Effector CD4-positive, alpha-beta T cell (primary cell): ENCODE results near the gene MAD1L1.
"Not testable (repeated sequence)": the region's sequence is repeated elsewhere in the genome, so short reads cannot be mapped to it uniquely, and the experiment has no call there.

Experiments used
- DNase-seq: peaks from one replicate; pipeline ENCODE4 v3.0.0-alpha.2; 2020

MAD1L1 gene

DNA sequence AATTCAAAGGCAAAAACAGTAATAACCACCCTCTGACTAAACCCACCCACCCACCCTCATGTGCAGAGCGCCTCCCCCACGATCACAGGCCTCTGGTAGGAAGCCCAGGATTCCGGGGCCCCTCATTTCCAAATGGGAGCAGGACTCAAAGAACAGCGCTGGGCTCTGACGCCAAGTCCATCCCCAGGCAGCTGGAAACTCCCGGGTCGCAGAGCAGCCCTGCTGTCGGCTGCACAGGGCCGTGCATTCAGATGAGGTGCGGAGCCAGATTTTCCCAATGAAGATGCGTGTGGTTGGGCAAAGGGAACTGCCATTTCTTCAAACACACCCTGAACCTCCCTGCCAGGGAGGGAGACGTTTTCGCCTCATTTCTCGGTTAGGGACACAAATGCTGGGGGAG is 152.3 kb downstream of the MAD1L1 start:
- no peak for DNase-seq

DNA sequence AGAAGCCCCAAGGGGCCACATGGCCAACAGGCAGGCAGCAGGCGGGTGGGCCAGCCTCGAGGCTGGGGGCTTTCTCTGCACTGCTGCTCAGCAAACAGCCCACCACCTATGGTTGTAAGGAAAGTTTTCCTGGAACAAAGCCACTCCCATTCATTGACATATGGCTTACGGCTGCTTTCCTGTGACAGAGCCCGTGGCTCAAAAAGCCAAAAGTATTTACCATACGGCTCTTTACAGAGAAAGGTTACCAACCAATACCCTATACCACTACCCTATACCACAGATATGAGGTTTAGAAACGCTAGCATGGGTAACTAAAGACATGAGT is 152.7 kb downstream of the MAD1L1 start:
- no peak for DNase-seq

DNA sequence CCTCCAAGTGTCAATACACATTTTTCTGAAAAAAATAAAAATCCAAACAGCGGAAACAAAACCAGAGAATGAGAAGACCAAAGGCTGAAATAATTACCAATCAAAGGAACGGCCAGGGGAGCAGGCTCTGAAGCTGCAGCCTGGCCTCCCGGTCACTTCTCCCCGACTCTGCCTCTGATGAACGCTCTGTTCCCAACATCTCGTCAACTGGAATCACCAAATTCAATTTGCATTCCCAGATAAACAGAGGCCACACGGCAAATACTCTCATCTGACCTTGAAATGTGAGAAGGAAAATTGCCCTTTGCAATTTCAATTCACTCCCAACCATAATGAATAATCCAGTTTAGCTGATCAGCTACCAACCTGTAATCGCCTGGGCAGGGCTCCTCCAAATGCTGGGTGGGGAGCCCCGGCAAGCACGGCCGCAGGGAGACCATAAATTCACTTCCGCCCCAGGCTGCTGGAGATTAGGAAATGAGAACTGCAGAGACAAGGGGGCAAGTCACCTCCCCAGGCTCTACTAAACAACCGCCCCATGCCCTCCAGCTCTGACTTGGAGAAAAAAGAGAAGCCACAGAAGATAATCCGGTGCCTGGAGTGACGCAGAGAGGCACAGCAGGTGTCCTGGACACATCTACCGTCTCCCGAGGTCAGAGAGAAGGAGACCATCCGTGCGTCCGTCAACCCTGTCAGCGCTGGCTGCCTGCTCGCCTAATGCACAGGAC is 153.2 kb downstream of the MAD1L1 start:
- DNase-seq, result no peak

DNA sequence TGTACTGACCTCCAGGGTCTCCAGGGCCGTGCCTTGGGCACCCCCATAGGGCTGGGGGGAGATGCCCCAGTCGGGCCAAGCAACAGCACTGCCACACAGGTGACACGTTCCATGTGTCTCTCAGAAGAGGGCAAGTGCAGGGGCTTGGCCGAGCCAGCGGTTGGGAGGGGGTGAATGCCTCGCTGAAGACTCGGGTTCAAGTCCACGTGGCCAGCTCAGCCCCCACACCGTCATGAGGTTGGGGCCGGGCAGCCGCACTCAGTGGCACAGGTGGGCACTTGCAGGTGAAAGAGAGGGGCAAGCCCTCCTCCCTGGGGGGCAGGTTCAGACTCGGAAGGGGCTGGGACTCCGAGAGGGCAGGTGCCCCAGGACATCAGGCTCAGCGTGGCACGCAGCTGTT is 153.8 kb downstream of the MAD1L1 start:
- DNase-seq, result no peak

DNA sequence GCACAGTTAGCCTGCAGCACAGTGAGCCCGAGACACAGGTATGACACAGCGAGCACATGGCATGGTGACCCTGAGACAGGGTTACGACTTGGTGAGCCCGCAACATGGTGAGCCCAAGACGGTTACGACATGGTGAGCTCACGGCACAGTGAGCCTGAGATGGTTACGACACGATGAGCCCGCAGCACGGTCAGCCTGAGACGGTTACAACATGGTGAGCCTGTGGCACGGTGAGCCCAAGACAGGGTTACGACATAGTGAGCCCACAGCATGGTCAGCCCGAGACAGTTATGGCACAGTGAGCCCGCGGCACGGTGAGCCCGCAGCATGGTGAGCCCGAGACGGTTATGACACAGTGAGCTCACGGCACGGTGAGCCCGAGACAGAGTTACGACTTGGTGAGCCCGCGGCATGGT is 156.1 kb downstream of the MAD1L1 start:
- DNase-seq, result no peak

DNA sequence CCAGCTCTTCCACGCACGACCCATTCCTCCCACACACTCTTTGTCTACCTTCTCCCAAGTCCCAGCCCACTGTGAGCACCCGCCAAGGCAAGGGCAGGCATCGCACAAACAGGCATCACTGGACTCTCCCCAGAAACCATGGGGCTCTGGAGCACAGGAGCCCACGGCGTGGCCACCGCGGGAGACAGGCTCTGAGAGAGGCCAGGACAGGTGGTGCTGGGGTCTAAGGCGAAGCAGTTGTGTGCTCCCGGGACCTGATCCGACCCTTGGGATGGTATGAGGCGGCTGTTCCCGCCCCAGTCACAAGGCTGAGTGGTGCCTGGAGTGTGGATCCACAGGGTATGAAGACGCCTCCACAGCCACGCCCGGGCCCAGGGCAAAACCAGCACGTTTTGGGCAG is 156.9 kb downstream of the MAD1L1 start:
- no peak for DNase-seq

DNA sequence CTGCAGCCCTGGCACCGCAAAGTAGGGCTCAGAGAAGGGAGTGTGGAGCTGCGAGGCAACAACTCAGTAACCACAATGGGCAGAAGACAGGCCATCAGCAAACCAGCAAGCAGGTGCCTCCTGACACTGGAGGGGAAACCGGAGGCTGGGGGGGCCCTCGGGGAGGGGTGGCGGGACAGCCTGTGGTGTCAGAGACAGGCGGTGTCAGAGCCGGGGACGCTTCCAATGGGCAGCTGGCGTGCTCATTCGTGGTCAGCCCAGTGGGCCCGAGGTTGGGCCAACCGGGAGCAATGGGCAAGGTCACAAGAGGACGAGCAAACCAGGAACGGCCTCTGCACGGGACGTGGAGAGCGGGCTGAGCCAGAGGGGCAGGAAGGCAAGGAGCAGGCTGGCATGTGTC is 158.1 kb downstream of the MAD1L1 start:
- no peak for DNase-seq

DNA sequence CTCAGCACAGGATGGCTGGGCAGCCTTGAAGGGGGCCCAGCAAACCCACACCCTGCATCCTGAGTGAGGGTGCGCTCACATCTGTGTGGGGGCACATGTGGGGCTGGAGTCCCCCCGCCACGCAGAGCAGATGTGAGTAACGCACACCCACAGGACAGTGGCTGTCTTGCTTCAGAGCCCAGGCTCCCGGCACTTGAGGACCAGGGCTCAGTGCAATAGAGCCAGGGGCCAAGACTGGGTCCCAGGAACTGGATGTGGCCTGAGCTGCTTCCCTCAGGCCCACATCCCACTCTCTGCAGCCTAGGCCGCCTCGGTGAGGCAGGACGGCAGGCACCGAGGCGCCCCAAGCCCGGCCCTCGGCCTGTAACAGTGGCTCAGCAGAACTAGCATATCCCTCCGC is 159.9 kb downstream of the MAD1L1 start:
- no peak for DNase-seq

DNA sequence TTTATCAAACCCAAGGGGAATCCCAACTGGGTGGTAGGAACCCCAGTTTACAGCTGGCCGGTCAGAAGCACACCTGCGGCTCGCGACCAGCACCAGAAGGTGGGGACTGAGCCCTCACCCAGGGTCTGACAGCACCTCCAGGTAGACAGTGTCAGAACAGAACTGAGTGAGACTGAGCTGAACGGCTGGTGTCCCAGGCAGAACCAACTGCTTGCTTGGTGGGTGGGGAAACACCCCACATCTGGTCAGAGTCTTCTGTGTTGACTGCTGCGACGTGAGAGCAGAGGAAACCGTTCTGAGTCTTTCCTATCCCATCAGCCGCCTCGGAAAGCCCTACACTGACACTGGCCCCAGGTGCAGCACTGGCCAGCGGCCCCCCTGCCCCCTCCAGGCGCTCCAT is 160.7 kb downstream of the MAD1L1 start:
- DNase-seq, result no peak

DNA sequence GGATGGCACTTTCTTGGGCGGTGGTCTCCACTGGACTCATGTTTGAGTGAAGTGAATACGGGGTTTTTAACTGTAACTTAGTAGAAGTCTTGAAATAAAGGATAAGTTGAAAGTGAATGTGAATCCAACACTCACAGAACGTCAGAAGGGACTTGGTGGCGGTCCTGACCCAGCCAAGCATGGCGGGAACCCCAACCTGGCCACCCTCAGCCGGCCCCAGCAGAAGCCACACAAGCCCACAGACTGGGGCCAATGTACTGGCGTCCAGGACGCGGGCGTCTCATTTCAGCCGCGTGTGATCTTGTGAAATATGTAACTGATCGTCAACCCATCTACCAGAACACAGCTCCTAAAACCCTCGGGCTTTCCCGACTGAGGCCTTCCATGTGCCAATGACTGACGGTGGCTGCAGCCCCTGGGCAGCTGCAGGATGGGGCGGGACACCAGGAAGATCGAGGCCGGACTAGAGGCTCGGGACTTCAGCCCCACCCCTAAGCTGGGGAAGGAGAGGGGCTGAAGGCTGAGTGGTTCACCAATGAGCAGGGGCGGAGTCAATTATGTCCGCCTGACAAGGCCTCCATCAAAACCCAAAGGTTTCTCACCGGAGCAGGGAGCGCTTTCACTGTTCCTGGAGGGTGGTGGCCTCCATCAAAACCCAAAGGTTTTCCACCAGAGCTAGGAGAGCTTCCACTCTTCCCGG is 161.5 kb downstream of the MAD1L1 start:
- no peak for DNase-seq

DNA sequence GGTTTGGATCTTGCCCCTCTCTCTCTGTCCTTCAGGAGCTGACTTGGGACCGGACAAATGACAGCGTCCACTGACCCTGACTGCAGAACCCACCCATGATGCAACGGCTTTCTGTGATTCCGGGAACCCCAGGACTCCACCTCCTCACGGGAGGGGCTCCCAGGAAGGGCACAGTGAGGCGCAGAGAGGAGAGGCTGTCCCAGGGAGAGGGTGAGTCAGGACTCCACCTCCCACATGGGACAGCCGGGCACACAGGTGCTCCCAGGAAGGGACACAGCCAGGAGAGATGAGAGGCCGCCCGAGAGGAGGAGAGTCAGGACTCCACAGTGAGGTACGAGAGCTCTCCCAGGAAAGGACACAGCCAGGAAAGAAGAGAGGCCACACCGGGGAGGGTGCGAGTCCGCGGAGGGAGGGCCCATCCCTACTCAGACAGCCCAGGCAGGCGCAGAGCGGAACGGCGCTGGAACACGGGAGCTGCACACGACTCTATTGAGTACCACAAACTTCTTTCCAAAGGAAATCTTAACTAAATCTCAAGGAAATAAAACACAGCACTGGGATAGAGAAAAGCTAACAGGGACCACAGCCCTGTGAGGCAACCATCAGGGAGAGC is 162.5 kb downstream of the MAD1L1 start:
- no peak for DNase-seq

DNA sequence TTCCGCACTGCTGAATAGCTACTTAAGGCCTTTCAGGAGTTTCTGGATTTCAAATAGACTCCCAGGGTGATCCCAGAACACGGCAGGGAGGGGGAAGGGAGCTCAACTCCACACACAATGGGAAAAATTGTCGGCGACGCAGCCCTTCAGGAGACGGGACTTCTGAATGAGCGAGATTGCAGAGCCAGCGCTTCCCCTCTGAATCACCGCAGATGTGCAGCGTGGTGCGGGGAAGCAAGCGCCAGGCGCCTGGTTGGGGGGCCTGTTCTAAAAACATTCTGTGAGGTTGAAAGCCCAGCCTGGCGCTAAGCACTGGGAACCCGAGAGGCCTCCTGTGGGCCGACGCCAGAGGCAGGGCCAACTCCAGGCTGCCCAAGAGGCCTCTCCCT is 163.3 kb downstream of the MAD1L1 start:
- DNase-seq, result no peak

DNA sequence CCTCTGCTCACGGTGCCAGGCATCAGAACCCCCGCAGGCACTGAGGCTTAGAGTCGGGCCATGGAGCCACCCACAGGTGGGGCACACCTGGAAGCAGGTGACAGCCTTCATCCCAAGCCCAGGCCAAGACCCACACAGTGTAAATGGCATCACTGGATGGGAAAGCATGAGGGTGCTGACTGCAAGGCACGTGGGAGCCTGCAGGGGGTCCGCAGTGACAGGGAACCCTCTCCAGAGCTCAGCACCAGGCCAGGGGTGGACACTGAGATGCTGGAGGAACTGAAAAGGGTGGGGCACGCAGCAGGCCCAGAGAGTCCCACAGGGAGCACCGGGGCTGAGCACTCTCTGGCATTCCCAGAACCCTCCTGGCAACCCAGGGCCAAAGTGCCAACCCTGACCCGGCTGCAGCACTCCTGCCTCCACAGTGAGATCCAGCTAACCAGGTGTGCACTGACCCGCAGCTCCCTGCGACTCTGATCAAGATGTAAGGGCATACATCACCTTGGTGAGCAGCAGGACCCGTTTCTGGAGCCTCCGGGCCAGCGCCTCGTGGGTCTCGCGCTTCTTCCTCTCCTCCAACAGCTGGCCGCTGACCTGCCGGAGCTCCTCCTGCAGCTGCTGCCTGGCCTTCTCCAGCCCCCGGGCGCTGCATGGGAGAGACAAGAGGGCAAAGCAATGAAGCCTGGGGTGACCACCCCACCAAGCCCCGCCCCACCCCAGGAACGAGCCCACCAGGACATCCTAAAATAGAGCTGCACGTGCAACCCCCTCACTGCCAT is 163.9 kb downstream of the MAD1L1 start:
- no peak for DNase-seq

DNA sequence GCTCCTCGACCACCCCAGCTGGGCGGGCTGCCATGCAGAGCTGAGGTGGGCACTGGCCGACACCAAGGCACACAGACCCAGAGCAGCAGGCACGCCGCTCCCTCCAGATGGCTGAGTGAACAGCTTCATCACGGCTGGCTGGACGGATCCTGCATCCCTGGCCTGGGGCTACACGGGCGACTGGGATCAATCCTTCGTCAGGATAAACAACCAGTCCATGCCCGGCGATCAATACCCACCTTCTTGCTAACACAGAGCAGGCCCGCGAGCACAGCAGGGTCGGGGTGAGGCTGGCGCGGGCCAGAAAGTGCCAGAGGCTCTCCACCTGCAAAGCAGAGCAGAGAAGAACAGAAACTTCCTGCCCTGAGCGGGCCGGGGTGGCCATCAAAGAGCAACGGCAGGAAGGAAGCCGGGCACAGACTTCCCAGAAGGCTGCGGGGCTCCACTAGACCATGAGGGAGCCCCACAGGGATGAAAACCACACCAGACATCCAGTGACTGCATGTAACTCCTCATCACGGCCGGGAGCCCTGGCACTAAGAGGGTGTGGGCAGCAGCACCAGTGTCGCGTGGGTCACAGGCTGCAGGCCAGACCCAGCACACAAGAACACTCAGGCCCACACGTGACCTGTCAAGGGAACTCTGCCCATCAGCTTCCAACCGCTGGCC is 166.4 kb downstream of the MAD1L1 start:
- no peak for DNase-seq

DNA sequence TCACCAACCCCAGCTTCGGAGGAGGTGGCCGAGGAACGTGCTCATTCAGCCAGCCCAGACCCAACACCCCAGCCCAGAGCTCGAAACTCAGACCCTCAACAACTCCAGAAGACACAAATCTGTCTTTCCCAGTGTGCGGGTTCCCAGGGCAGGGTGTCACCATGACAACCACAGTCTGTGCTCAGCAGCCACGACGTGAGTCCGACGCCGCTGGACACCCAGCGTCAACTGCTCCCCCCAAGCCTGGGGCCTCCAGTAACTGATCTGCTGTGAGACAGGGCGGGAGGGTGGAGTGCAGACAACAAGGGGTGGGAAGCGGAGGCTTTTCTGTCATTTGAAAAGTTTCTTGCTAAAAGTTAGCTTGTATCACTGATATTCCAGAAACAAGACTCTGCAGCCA is 167.2 kb downstream of the MAD1L1 start:
- no peak for DNase-seq

DNA sequence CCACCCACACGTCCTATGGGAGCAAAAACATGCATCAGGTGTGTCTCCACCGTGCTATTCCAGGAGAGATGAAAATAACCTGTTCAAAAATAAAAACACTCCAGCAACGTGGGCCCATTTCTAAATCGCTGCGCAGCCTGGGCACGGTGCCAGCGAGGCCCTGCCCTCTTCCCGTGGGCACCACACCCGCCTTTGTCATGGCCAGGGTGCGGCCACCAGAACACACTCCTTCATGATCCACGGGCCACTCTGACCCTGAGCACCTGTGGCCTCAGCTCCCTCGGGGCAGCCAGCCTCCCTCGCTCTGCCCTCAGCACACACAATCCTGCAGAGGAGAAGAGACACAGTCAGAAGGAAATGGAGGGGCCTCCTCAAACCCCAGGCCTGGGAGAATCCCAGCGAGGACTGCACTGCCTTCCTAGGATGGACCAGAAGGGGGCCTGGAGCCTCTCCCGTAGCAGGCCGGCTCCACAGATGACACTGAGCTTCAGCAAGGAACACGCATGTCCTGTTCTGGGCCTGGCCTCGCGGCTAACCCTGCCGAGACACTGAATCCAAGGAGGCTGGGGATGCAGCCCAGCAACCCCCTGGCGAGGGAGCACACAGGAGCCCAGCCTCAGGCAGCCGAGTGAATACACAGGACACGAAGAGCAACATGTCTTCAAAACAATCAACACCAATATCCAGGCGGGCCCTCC is 169.0 kb downstream of the MAD1L1 start:
- no peak for DNase-seq

DNA sequence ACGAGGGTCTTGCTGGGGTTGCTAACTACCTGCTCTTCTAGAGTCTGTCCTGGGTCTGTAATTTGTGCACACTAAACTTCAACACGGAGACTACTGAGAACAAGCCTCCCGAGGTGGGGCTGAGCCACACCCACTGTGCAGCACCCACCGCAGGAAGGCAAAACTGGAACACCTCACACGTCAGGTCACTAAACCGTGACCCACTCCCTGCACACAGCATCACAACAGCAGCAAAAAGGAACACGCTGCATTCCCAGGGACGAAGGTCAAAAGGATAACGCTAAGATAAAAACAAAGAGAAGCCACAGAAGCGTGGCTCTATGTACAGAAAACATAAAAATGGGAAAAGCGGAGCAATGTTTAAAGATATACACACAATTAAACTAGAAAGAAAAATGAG is 170.1 kb downstream of the MAD1L1 start:
- no peak for DNase-seq

DNA sequence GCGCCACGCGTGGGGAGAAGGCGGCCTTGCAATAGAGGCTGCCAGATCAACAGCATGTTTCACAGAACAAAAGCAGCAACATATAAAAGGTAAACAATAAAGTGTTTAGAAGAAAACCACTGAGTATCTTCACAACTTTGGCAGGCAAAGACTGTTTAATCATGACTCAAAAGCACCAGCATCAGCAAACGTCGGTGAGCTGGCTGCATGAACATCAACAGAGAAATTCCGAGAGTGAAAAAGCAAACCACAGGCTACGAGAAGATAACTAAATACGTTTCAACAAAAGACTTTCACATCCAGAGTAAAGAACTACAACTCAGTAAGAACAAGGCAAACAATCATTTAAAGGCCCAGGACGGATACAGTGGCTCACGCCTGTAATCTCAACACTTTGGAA is 172.0 kb downstream of the MAD1L1 start:
- no peak for DNase-seq

DNA sequence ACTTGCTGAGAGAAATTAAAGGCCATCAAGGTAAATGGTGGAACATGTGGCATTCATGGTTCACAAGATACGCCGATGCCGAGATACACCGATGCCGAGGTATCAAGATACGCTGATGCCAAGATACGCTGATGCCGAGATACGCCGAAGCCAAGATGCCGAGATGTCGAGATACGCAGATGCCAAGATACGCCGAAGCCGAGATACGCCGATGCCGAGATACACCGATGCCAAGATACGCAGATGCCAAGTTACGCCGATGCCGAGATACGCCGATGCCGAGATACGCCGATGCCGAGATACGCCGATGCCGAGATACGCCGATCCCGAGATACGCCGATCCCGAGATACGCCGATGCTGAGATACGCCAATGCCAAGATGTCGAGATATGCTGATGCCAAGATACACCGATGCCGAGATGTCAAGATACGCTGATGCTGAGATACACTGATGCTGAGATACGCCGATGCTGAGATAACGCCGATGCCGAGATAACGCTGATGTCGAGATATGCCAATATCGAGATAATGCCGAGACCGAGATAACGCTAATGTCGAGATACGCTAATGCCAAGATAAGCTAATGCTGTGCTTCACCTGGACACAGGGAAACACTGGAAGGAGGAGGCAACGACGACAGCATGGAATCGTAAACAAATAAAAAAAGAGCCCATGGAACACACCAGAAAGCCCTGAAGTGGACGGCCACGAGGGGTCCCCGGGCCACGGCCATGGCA is 172.6 kb downstream of the MAD1L1 start:
- no peak for DNase-seq

DNA sequence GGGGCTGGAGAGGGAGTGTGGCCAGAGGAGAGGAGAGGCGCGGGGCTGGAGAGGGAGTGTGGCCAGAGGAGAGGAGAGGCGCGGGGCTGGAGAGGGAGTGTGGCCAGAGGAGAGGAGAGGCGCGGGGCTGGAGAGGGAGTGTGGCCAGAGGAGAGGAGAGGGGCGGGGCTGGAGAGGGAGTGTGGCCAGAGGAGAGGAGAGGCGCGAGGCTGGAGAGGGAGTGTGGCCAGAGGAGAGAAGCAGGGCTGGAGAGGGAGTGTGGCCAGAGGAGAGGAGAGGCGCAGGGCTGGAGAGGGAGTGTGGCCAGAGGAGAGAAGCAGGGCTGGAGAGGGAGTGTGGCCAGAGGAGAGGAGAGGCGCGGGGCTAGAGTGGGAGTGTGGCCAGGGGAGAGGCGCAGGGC is 174.5 kb downstream of the MAD1L1 start:
- DNase-seq, result not testable (repeated sequence)

DNA sequence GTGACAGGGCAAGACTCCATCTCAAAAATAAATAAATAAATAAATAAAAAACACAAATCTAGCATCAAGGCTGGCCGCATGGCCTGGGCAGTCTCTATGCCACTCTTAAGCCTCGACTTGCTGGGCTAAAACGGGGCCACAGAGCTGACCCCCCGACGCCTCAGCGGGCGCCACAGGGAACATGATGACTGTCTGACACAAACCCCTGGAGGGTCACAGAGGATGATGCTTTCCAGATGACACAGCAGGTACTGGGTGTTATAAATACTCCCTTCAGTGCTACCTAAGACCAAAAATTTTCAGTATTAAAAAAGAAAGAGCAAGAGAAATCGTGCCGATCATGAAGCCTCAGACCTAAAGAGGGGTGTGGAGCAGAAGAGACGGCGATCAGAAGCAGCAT is 176.8 kb downstream of the MAD1L1 start:
- DNase-seq, result no peak

DNA sequence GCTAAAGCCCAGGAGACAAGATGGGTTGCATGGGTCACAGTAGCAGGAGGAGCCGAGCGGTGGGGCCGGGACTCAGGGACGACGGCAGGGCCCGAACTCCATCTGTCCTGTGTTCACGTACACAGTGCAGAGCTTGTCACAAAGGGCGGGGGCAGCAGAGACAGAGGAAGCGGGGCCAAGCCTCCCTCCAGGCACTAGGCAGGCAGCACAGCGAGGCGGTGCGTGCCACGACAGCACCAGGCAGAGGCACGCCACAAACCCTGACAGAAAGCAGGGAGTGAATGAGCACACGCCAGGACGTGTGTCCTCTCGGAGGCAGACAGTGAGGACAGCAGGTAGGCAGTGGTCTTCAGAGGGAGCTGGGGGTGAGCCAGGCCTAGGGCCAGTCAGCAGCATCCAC is 177.8 kb downstream of the MAD1L1 start:
- DNase-seq, result no peak
